ENCODE measurements around the gene TRIM54.
"Not testable (repeated sequence)": the region's sequence is repeated elsewhere in the genome, so short reads cannot be mapped to it uniquely, and the experiment has no call there.

TRIM54 gene

GRCh38 chr2:27261241-27261925 lies 20.8 kb upstream of the TRIM54 start:
- no peak for DNase-seq

GRCh38 chr2:27261926-27262298 lies 20.3 kb upstream of the TRIM54 start:
- no peak for DNase-seq

GRCh38 chr2:27262379-27263286 lies 19.6 kb upstream of the TRIM54 start, which contains the start of gene SLC30A3:
TSS of gene SLC30A3 (minus strand) at chr2:27263047. CDS start at chr2:27262906, 141 bp downstream.
- peak; percentile 70 to 72 for DNase-seq

DNA sequence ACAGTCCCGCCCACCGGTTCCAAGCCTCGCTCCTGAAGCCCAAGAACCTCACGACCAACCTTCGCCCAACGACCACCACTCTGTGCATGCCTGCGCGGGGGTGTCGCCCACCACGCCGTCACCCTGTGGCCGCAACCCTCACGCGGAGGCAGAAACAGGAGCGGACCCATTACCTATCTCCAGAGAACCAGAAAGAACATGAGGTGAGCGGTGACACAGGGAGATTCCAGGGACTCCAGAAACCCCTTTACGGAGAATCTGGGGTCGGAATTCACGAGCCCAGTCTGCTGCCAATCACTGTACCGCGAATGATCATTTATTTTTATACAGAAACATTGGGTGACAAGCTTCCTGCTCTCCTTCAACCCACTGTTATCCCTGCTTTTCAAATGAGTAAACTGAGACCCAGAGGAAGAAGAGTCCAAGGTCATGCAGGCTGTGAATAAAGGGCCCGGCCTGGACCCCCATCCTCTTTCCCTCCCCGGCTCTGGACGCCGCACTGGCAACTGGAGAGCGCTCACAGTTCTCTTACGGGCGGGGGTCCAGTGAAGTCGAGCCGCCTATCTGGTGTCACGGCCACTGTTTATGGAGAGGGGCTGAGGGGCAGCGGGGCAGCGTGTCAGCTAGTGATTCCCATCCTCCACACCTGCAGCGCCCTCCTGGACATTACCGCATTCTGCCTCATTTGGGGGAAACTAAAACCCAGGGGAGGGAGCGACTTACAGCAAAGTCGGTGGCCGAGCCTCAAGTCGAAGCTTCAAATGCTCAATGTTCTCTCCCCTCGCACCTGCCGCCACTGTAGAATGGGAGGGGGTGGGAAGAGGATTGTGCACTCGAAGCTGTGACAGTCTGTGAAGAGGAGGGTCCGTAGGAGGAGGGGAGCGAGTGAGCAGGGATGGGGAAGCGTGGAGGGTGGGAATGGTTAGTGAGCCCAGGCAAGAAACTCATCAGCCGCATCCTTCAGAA lies 18.7 kb upstream of the TRIM54 start:
- DNase-seq = no peak

DNA sequence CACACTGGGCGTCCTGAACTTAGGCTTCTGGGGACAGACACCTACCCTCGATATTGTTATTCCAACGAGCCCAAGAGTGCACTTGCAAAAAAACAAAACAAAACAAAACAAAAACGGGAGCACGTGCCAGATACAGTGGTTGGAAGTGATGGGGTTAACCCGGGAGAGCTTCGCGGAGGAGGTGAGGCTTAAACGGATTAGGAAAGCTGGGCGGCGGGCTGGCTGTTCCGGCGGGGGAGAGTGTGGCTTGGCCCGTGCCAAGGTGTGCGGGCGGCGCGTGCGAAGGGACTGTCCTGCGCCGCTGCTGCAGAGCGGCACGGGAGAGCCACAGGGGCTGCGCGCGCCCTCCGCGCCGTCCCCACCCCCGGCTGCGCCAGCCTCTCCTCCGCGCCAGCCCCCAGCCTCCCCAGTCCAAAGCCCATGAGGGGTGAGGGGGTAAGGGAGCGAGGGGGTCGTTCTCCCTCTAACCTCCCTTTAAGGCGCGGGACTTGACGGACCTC lies 17.9 kb upstream of the TRIM54 start:
- peak in 1 of 2 experiments; percentile 23 for DNase-seq

DNA sequence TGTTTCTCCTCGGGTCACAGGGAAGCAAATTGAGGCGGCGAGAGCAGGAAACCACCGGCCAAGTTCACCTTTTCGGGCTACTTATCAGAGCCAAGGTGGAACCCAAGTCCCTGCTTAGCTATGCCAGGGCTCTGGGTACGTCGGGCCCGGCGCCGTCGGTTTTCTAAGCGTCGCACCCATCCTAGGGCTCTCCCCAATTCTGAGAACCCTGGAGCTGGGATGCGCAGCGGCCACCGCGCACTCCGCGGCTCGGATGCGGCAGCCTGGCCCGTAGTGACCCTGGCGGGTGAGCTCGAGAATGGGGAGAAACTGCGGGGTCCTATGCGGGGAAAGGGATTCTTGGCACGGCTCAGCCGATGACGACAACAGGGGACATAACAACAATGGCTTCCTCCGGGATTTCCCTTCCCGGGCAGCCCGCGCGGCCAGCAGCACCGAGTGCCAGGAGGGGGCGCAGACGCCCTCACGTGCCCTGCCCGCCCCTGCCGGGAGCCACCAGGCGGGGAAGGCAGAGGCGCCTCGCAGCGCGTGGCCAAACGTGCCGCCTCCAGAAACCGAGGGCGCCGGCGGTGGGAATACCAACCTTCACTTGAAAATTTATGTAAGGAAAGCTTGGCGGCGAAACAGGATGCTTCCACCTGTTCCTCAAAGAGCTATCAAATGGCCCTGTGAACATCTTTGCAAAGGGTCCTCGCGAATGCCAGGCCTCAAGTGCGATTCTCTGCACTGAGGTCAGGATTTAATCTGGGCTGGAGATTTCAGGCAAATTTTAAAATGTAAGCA lies 17.3 kb upstream of the TRIM54 start:
- DNase-seq = peak; percentile 55 to 66

- no peak for DNase-seq
Measured at GRCh38 chr2:27265536-27265870, 16.7 kb upstream of the TRIM54 start.

DNA sequence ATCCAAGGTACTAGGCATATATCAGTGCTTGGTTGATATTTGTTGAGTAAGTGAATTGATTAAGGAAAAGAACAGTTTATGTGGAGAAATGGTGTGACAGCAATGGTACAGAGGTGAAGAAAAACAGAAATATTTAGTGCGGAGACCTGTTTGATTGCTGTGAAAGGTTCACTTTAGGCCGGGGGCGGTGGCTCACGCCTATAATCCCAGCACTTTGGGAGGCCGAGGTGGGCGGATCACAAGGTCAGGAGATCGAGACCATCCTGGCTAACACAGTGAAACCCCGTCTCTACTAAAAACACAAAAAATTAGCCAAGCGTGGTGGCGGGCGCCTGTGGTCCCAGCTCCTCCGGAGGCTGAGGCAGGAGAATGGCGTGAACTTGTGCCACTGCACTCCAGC lies 13.9 kb upstream of the TRIM54 start:
- DNase-seq = not testable (repeated sequence)

DNA sequence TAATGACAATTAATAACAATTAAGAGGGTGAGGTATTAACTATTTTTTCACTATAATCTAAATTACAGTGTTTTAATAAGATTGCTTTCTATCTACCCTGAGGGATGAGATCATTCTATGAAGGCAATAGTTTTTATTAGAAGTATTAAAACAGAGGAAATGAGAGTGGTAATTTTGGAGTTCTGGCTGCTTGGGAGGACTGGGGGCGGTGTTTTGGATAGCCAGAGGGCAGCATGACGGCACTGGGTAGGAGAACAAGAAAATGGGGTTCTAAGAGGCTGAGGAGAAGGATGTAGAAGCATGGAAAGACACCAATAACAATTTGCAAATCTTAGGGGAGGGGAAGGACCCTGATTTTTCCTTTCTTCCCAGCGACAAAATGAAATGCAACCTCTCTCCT lies 12.1 kb upstream of the TRIM54 start:
- DNase-seq = no peak

GRCh38 chr2:27270670-27271069 lies 11.6 kb upstream of the TRIM54 start:
- no peak for DNase-seq

- no peak for DNase-seq
Measured at GRCh38 chr2:27271631-27272340, 10.4 kb upstream of the TRIM54 start.

DNA sequence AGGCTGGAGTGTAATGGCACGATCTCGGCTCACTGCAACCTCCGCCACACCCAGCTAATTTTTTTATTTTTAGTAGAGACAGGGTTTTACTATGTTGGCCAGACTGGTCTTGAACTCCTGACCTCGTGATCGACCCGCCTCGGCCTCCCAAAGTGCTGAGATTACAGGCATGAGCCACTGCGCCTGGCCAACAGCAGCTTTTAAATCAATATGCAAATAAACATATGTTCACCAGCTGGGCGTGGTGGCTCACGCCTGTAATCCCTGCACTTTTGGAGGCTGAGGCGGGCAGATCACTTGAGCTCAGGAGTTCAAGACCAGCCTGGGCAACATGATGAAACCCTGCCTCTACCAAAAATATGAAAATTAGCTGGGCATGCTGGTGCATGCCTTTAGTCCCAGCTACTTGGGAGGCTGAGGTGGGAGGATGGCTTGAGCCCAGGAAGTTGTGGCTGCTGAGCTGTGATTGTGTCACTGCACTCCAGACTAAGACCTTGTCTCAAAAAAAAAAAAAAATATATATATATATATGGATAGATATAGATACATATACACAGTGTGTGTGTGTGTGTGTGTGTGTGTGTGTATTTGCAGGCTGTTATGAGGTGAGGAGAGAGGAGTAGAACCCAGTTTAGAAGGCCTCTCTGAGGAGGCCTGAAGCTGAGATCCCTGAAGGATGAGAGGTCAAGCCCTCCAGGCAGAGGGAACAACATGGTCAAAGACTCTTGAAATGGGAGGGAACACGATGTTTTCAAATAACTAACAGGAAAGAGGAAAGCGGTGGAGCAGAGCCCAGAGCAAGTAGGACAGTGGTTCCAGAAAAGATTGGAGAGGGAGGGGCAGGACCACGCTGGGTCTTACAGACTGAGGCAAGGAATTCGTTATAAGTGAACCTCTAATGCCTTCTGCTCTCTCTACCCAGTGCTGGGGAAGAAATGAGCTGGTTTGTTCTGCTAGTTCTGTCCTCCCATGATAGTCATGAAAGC lies 9.4 kb upstream of the TRIM54 start:
- not testable (repeated sequence) for DNase-seq

GRCh38 chr2:27275211-27276150 lies 6.7 kb upstream of the TRIM54 start, which contains the start of gene DNAJC5G:
TSS of gene DNAJC5G (plus strand) at chr2:27275433. CDS start at chr2:27276729, 1,296 bp downstream.
- no peak for DNase-seq

DNA sequence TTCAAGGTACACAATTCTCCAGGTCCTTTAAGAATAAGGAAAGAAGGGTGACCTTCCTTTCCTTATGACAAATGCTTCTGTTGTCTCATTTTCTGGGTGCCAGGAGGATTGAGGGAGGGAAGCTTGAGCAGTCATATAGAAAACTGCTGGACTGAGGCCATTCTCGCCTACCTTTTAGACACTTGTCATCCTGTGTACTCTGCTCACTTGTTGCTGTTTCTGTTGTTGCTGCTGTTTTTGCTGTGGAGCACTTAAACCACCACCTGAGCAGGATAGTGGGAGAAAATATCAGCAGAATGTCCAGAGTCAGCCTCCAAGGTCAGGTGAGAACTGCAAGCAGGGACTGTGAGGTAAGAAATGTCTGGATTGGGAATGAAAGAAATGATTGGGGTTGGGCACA lies 4.2 kb upstream of the TRIM54 start:
- DNase-seq = no peak

GRCh38 chr2:27280826-27281225 lies 1.4 kb upstream of the TRIM54 start:
- DNase-seq = no peak

GRCh38 chr2:27281442-27281841 lies 787 bp upstream of the TRIM54 start:
- no peak for DNase-seq

DNA sequence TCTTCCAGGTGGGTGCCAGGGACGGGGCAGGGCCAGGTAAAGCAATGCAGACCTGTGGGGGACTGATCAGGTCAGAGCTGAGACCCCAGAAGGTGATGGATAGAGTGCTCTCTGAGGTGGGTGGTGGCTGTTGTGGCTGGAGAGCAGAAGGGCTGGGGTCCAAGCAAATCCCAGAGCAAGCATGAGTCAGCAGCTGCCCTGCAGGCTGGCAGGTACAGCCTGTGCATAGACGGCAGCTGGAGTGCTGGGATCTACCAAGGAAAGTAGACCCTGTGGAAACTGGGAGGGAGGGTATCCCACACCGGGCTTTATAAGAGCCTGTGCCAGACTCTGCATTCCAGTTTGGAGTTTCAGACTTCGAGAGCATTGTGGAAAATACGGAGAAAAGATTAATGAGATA lies 663 bp downstream of the TRIM54 start:
- no peak for DNase-seq

- no peak for DNase-seq
Measured at GRCh38 chr2:27284996-27285395, 2.8 kb downstream of the TRIM54 start.

GRCh38 chr2:27285481-27285880 lies 3.3 kb downstream of the TRIM54 start:
- no peak for DNase-seq
